Ovary (tissue), 3 donors: ENCODE data around the gene SPDYE3.

Experiments used
- CTCF ChIP-seq, 3 donors: fragments of 450-650 bp in 2 of 3; fragments of 200-600 bp in 1 of 3; IDR thresholded peaks; one replicate each; pipeline versions ENCODE4 v1.5.1 to v1.8.0; 2016 to 2022; ENCODE audit warnings: antibody characterized with exemption in 3 of 3, mild to moderate bottlenecking in 1 of 3
- EP300 ChIP-seq: sonication (generic); formaldehyde crosslinking; IDR thresholded peaks from one replicate; pipeline ENCODE4 v1.6.1; 2017; ENCODE audit warnings: antibody characterized with exemption
- donor health status: DM: no; HTN: no; CAD: no.

DNA sequence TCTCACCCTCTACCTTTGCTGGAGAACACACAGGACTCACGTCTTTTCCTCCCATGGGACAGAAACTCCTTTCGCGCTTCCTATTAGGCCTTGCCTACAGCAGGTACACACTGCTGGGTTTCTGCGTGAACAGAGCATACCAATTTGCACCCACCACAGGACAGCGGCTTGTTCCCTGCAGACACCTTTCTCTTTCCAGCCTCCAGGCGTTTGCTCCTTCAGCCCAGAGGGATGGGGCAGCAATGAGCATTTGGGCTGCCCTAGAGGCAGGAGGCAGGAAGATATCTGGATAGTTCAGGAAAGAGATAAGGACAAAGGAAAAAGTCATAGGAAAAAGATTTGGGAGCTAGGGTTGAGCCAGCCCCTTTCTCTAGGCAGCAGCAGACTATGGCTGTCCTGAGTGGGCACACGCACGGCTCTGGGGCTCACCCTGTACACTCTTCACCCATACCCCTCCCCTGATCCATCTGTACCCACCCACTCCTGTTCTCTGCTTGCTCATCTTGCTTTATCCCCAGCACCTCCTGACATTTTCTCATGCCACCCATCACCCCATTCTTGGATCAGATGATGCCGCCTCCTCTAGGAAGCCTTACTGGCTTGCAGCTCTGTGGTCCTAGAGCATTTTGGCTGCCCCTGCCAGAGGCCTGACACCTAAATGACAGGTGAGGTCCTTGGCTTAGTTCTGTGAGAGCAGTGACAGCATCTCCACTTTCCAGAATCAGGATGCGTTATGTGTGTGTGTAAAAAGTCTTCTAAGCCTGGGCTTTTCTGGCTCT, 40.7 kb upstream of the SPDYE3 start:
- TF ChIP-seq EP300 (no peak), CTCF (IDR thresholded peaks at IDR 0.05) (no peak)
